Transverse colon (tissue), 4 donors: Measurements from ENCODE around the gene FCGR3B.
"Not testable (repeated sequence)": the region's sequence is repeated elsewhere in the genome, so short reads cannot be mapped to it uniquely, and the experiment has no call there.

Experiments used
- POLR2A ChIP-seq: fragments of 450-650 bp; IDR thresholded peaks from one replicate; pipeline ENCODE4 v1.6.1; 2016; ENCODE audit warnings: antibody characterized with exemption, mild to moderate bottlenecking, moderate library complexity
- POLR2AphosphoS5 ChIP-seq, 3 donors: sonication (generic); formaldehyde crosslinking; IDR thresholded peaks; one replicate each; pipeline ENCODE4 v1.6.1; 2016; ENCODE audit warnings: antibody characterized with exemption in 3 of 3
- TF ChIP-seq, protein P1 (sequence below), 5 experiments: fragments of 200-600 bp in 3 of 5; fragments of 450-650 bp in 2 of 5; sonication (generic) in 3 of 5; IDR thresholded peaks; 1 replicate in 2 of 5; 2 replicates in 3 of 5; pipeline ENCODE4 v1.5.1; 2016 to 2017; ENCODE audit warnings: antibody characterized with exemption in 5 of 5, inconsistent platforms in 3 of 5, mild to moderate bottlenecking in 2 of 5, moderate library complexity in 1 of 5

DNA sequence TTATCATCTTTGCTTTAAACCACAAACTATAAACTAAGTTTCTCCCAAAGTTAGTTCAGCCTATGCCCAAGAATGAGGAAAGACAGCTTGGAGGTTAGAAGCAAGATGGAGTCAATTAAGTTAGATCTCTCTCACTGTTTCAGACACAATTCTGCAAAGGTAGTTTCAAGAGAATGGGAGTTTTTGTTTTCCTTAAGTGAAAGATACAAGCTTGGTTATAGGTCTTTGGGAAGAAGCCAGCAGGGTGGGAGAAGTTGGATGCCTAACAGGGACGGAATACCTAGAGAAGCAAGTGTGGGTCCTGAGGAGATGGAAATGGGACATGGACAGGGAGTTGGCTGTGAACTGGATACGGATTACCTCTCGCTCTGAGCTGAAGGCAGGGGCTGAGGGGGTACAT is 6.0 kb upstream of the FCGR3B start:
- not testable (repeated sequence) for TF ChIP-seq POLR2A; POLR2AphosphoS5 (IDR thresholded peaks at IDR 0.05)
- TF ChIP-seq, protein P1, sequence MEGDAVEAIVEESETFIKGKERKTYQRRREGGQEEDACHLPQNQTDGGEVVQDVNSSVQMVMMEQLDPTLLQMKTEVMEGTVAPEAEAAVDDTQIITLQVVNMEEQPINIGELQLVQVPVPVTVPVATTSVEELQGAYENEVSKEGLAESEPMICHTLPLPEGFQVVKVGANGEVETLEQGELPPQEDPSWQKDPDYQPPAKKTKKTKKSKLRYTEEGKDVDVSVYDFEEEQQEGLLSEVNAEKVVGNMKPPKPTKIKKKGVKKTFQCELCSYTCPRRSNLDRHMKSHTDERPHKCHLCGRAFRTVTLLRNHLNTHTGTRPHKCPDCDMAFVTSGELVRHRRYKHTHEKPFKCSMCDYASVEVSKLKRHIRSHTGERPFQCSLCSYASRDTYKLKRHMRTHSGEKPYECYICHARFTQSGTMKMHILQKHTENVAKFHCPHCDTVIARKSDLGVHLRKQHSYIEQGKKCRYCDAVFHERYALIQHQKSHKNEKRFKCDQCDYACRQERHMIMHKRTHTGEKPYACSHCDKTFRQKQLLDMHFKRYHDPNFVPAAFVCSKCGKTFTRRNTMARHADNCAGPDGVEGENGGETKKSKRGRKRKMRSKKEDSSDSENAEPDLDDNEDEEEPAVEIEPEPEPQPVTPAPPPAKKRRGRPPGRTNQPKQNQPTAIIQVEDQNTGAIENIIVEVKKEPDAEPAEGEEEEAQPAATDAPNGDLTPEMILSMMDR (IDR thresholded peaks at IDR 0.05) = not testable (repeated sequence)
